Spleen (tissue), 13 donors: ENCODE data around the gene NLRP7. TPM values are rescaled to one million over a fixed set of nuclear protein-coding genes. Genes with fewer than 3 reads are reported as not detected.
A peak's percentile ranks its signal among the peaks of the same experiment; 100 is the strongest.
"Not testable (repeated sequence)": the region's sequence is repeated elsewhere in the genome, so short reads cannot be mapped to it uniquely, and the experiment has no call there.

Experiments
- DNase-seq: peaks from one replicate; pipeline ENCODE4 v3.0.0-alpha.2; 2020
- H3K27ac ChIP-seq, 8 donors: fragments of 200-600 bp; sonication (generic) in 7 of 8; 1 replicate in 4 of 8; 2 replicates in 4 of 8; pipeline versions ENCODE4 v1.5.0 to v1.8.0; 2016 to 2021; ENCODE audit warnings: inconsistent platforms in 4 of 8, mild to moderate bottlenecking in 4 of 8, moderate library complexity in 1 of 8
- H3K27me3 ChIP-seq, 7 donors: fragments of 200-600 bp; sonication (generic) in 6 of 7; replicated peaks in 1 of 7; 1 replicate in 4 of 7; 2 replicates in 3 of 7; pipeline versions ENCODE4 v1.5.0 to v1.8.0; 2016 to 2021; ENCODE audit warnings: inconsistent platforms in 3 of 7, mild to moderate bottlenecking in 1 of 7
- H3K36me3 ChIP-seq, 6 donors: fragments of 200-600 bp; sonication (generic) in 5 of 6; 1 replicate in 4 of 6; 2 replicates in 2 of 6; pipeline versions ENCODE4 v1.5.0 to v1.8.0; 2016 to 2021; ENCODE audit warnings: inconsistent platforms in 2 of 6
- H3K4me1 ChIP-seq, 6 donors: fragments of 200-600 bp; sonication (generic) in 5 of 6; 1 replicate in 3 of 6; 2 replicates in 3 of 6; pipeline versions ENCODE4 v1.5.0 to v1.8.0; 2016 to 2021; ENCODE audit warnings: inconsistent platforms in 3 of 6
- H3K4me3 ChIP-seq, 8 donors: fragments of 200-600 bp; sonication (generic) in 7 of 8; 1 replicate in 4 of 8; 2 replicates in 4 of 8; pipeline versions ENCODE4 v1.5.0 to v1.8.0; 2016 to 2021; ENCODE audit warnings: inconsistent platforms in 4 of 8, mild to moderate bottlenecking in 4 of 8, moderate library complexity in 2 of 8
- H3K9me3 ChIP-seq, 8 donors: fragments of 200-600 bp; sonication (generic) in 7 of 8; 1 replicate in 4 of 8; 2 replicates in 4 of 8; pipeline versions ENCODE4 v1.5.0 to v1.8.0; 2016 to 2021; ENCODE audit warnings: inconsistent platforms in 4 of 8
- CTCF ChIP-seq, 11 experiments: fragments of 200-600 bp in 7 of 11; fragments of 450-650 bp in 4 of 11; sonication (generic) in 4 of 11; IDR thresholded peaks in 8 of 11; conservative IDR thresholded peaks in 3 of 11; 1 replicate in 7 of 11; 2 replicates in 4 of 11; pipeline versions ENCODE4 v1.4.0 to v1.8.0; 2016 to 2021; ENCODE audit warnings: antibody characterized with exemption in 11 of 11, inconsistent platforms in 4 of 11, mild to moderate bottlenecking in 1 of 11
- POLR2A ChIP-seq, 3 donors: fragments of 450-650 bp; IDR thresholded peaks; one replicate each; pipeline ENCODE4 v1.5.1; 2017; ENCODE audit warnings: antibody characterized with exemption in 3 of 3, mild to moderate bottlenecking in 1 of 3
- POLR2AphosphoS5 ChIP-seq, 3 donors: sonication (generic); formaldehyde crosslinking; IDR thresholded peaks; one replicate each; pipeline ENCODE4 v1.5.1; 2017; ENCODE audit warnings: antibody characterized with exemption in 3 of 3
- WGBS, 5 donors: extraction: QIAGEN DNeasy Blood & Tissue Kit in 3 of 5; methylation state at CpG; one replicate each; pipeline versions ENCODE4 v1.1.5 to v1.1.7; 2013 to 2018; 5-methylcytosine and 5-hydroxymethylcytosine counted together
- intact Hi-C: fragments of 100-400 bp; cut with DNase I; formaldehyde crosslinking; loops from one replicate; pipeline ENCODE4 v1.15.0; 2023; ENCODE audit warnings: low total_unique reads
- long read RNA-seq, 2 donors: transcript quantifications; one replicate each; lab custom pipeline, GENCODE V29; 2026
- polyA plus RNA-seq, 3 donors: library from polyadenylated mRNA; stranded (reverse); fragments of 200-250 nt; gene quantifications; one replicate each; pipeline ENCODE4 v1.2.1, GENCODE V29; 2013
- total RNA-seq, 7 donors: library from RNA; depleted of rRNA in 3 of 7; stranded (reverse); fragments of >200 nt in 3 of 7; fragmentation: NEBNext Ultra II Directional in 4 of 7; extraction: Animal tissue kit (Norgen Biotek cat#: 25700) in 4 of 7; gene quantifications; one replicate each; pipeline versions ENCODE4 v1.1.0 to v1.2.1, GENCODE V29; 2016 to 2021
- donor health status: healthy with polysubstance abuse.
- donor health status: DM: no; HTN: no; CAD: no; lungs with moderate emphysema.
- donor health status: DM: no; HTN: no; CAD: no.
- donor health status: Bipolar disorder and iron deficiency.
- donor health status: healthy.
- donor health status: DM: no; HTN: no; CAD: no.
- donor health status: DM: yes; HTN: yes; CAD: no.

Gene NLRP7
- total RNA-seq (1 to 10 TPM in 1 of 7 donors, under 1 TPM in 6; 0.09 to 1.3 (median 0.36) TPM), polyA plus RNA-seq (under 1 TPM; 0.09 to 0.11 (median 0.10) TPM)
- long read RNA-seq, donor 1, result 0 reads
- long read RNA-seq, donor 2, partial matches to known transcripts, result 5 of 5 reads
- long read RNA-seq, donor 2, other reads (novel, unspliced or antisense), result 0 of 5 reads

GRCh38 chr19:54947381-54947780, at the start of gene NLRP7:
TSS of gene NLRP7 (minus strand) at chr19:54947530.
- H3K9me3 ChIP-seq, result no peaks in the 10 kb centered on the region
- no peaks in the 10 kb centered on the region for H3K36me3 ChIP-seq
- intact Hi-C loops, result no loop called here
- TF ChIP-seq POLR2AphosphoS5 (IDR thresholded peaks at IDR 0.05) (no peak), CTCF (IDR thresholded peaks at IDR 0.05 in 8 of 11, conservative IDR thresholded peaks at IDR 0.05 in 3 of 11) (no peak), POLR2A (IDR thresholded peaks at IDR 0.05) (no peak)
- peaks cover 0 to 4% (median 0%) of the 10 kb centered on the region in 7 donors for H3K27me3 ChIP-seq
- WGBS, 5 donors, result 82 to 91% (median 85%) methylated on average over 8 of the region's 8 CpGs
- H3K4me1 ChIP-seq, result peaks cover 0 to 3% (median 0%) of the 10 kb centered on the region in 6 donors
- DNase-seq, result no peak
- no peak within 1 kb of the TSS for H3K27ac ChIP-seq
- H3K4me3 ChIP-seq, result no peak within 1 kb of the TSS

GRCh38 chr19:54995561-54995960, 48.2 kb upstream of the NLRP7 start:
- TF ChIP-seq POLR2AphosphoS5 (IDR thresholded peaks at IDR 0.05), result no peak
- TF ChIP-seq CTCF (IDR thresholded peaks at IDR 0.05 in 8 of 11, conservative IDR thresholded peaks at IDR 0.05 in 3 of 11), result no peak
- no peak for TF ChIP-seq POLR2A (IDR thresholded peaks at IDR 0.05)
- WGBS, 5 donors, result 53 to 92% (median 82%) methylated on average over 3 of the region's 3 CpGs
- no peak overlapping the region for H3K27ac ChIP-seq

GRCh38 chr19:54989531-54989930, 42.2 kb upstream of the NLRP7 start:
- H3K27me3 ChIP-seq, intact Hi-C loops, H3K9me3 ChIP-seq, H3K27ac ChIP-seq, H3K4me1 ChIP-seq, H3K36me3 ChIP-seq, H3K4me3 ChIP-seq: not testable (repeated sequence)
- 88 to 96% (median 94%) methylated on average over 11 of the region's 11 CpGs for WGBS, 5 donors
- peak; percentile 28 for DNase-seq

More at GRCh38 chr19:54995561-54995960, 48.2 kb upstream of the NLRP7 start:
- no peaks in the 10 kb centered on the region for H3K36me3 ChIP-seq
- DNase-seq, result no peak
- H3K9me3 ChIP-seq, result peaks cover 0 to 4% (median 0%) of the 10 kb centered on the region in 8 donors
- H3K4me3 ChIP-seq, result no peak overlapping the region
- intact Hi-C loops, result no loop called here
- no peaks in the 10 kb centered on the region for H3K27me3 ChIP-seq
- no peaks in the 10 kb centered on the region for H3K4me1 ChIP-seq

- H3K9me3 ChIP-seq, H3K27ac ChIP-seq, H3K4me3 ChIP-seq, H3K4me1 ChIP-seq, H3K27me3 ChIP-seq, intact Hi-C loops, H3K36me3 ChIP-seq, DNase-seq: not testable (repeated sequence)
- WGBS, 5 donors, result 85 to 92% (median 88%) methylated on average over 11 to 15 of the region's 23 CpGs
Observed at GRCh38 chr19:54982562-54982961, 35.2 kb upstream of the NLRP7 start.

- intact Hi-C loops, DNase-seq, H3K27me3 ChIP-seq, H3K36me3 ChIP-seq, H3K9me3 ChIP-seq: not testable (repeated sequence)
- Histone ChIP-seq H3K4me1 (peaks cover 0 to 14% (median 0%) of the 10 kb centered on the region in 6 donors), H3K27ac (peak overlapping the region in 2 of 8 donors; percentile 6 to 28), H3K4me3 (peak overlapping the region in 1 of 8 donors; percentile 25)
- 46 to 57% (median 52%) methylated on average over 19 of the region's 19 CpGs for WGBS, 5 donors
Observed at GRCh38 chr19:54973229-54974090, 26.1 kb upstream of the NLRP7 start.

- 70 to 90% (median 74%) methylated on average over 4 of the region's 5 CpGs for WGBS, 5 donors
- H3K27me3 ChIP-seq, H3K4me3 ChIP-seq, H3K9me3 ChIP-seq, H3K27ac ChIP-seq, intact Hi-C loops, H3K36me3 ChIP-seq, DNase-seq: not testable (repeated sequence)
- H3K4me1 ChIP-seq, result peaks cover 0 to 14% (median 0%) of the 10 kb centered on the region in 6 donors
Observed at GRCh38 chr19:54971446-54971845, 24.1 kb upstream of the NLRP7 start.
